ENCODE measurements around the gene SHROOM2. TPM values are rescaled to one million over a fixed set of nuclear protein-coding genes. Genes with fewer than 3 reads are reported as not detected.
A peak's percentile ranks its signal among the peaks of the same experiment; 100 is the strongest.

SHROOM2 gene
- total RNA-seq, 1 experiment from 2014 or later = 14.2 TPM

- H3K4me3 ChIP-seq (ENCODE audit: low read depth, low read length) = no peak overlapping the region
- peaks cover 35% of the 10 kb centered on the region for H3K4me1 ChIP-seq
- DNase-seq = peak in 1 of 2 experiments; percentile 47
- no peaks in the 10 kb centered on the region for H3K27me3 Mint-ChIP-seq (ENCODE audit: insufficient read depth, unreplicated experiment)
- peak overlapping the region; percentile 91 for H3K27ac Mint-ChIP-seq (ENCODE audit: unreplicated experiment)
- peak overlapping the region; percentile 43 for H3K4me3 Mint-ChIP-seq (ENCODE audit: unreplicated experiment)
- H3K9me3 ChIP-seq = no peaks in the 10 kb centered on the region
- intact Hi-C loops (cut with micrococcal nuclease; ENCODE audit: unreplicated experiment) = no loop called here
- ChIA-PET POLR2A (no interaction called here), CTCF (no interaction called here)
- TF ChIP-seq CTCF (IDR thresholded peaks at IDR 0.05; ENCODE audit: insufficient read depth in 1 of 2, low read depth in 1 of 2, low read length in 1 of 2, severe bottlenecking in 1 of 2, unreplicated experiment in 1 of 2) = no peak
- H3K36me3 Mint-ChIP-seq (ENCODE audit: insufficient read depth, unreplicated experiment) = peaks cover 20% of the 10 kb centered on the region
- H3K36me3 ChIP-seq (ENCODE audit: control insufficient read depth, insufficient read depth, low read length) = no peaks in the 10 kb centered on the region
- peaks cover 24% of the 10 kb centered on the region for H3K4me1 Mint-ChIP-seq (ENCODE audit: low read depth, unreplicated experiment)
- H3K27me3 ChIP-seq (replicated peaks; ENCODE audit: control insufficient read depth, insufficient read depth, low read length) = no peaks in the 10 kb centered on the region
- BruUV-seq (replicated peaks) = no TSS peak
- H3K9me3 Mint-ChIP-seq (ENCODE audit: unreplicated experiment) = no peaks in the 10 kb centered on the region
Measured at GRCh38 chrX:9866633-9867032, 80.4 kb downstream of the SHROOM2 start.

GRCh38 chrX:9867226-9867625, 81.0 kb downstream of the SHROOM2 start:
- Histone ChIP-seq H3K27me3 (replicated peaks; ENCODE audit: control insufficient read depth, insufficient read depth, low read length) (no peaks in the 10 kb centered on the region), H3K9me3 (no peaks in the 10 kb centered on the region), H3K4me3 (ENCODE audit: low read depth, low read length) (no peak overlapping the region), H3K4me1 (peaks cover 31% of the 10 kb centered on the region), H3K36me3 (ENCODE audit: control insufficient read depth, insufficient read depth, low read length) (no peaks in the 10 kb centered on the region)
- H3K36me3 Mint-ChIP-seq (ENCODE audit: insufficient read depth, unreplicated experiment) = peaks cover 20% of the 10 kb centered on the region
- TF ChIP-seq CTCF (IDR thresholded peaks at IDR 0.05; ENCODE audit: insufficient read depth in 1 of 2, low read depth in 1 of 2, low read length in 1 of 2, severe bottlenecking in 1 of 2, unreplicated experiment in 1 of 2) = no peak
- H3K27me3 Mint-ChIP-seq (ENCODE audit: insufficient read depth, unreplicated experiment) = no peaks in the 10 kb centered on the region
- ChIA-PET POLR2A (no interaction called here), CTCF (no interaction called here)
- DNase-seq = no peak
- peak overlapping the region; percentile 91 for H3K27ac Mint-ChIP-seq (ENCODE audit: unreplicated experiment)
- no peak overlapping the region for H3K4me3 Mint-ChIP-seq (ENCODE audit: unreplicated experiment)
- no TSS peak for BruUV-seq (replicated peaks)
- intact Hi-C loops (cut with micrococcal nuclease; ENCODE audit: unreplicated experiment) = no loop called here
- no peaks in the 10 kb centered on the region for H3K9me3 Mint-ChIP-seq (ENCODE audit: unreplicated experiment)
- peaks cover 24% of the 10 kb centered on the region for H3K4me1 Mint-ChIP-seq (ENCODE audit: low read depth, unreplicated experiment)

- Mint-ChIP-seq H3K27ac (ENCODE audit: unreplicated experiment) (no peak overlapping the region), H3K4me3 (ENCODE audit: unreplicated experiment) (no peak overlapping the region), H3K4me1 (ENCODE audit: low read depth, unreplicated experiment) (peaks cover 24% of the 10 kb centered on the region), H3K36me3 (ENCODE audit: insufficient read depth, unreplicated experiment) (peaks cover 20% of the 10 kb centered on the region), H3K9me3 (ENCODE audit: unreplicated experiment) (no peaks in the 10 kb centered on the region), H3K27me3 (ENCODE audit: insufficient read depth, unreplicated experiment) (no peaks in the 10 kb centered on the region)
- H3K9me3 ChIP-seq = no peaks in the 10 kb centered on the region
- no peak overlapping the region for H3K4me3 ChIP-seq (ENCODE audit: low read depth, low read length)
- H3K27me3 ChIP-seq (replicated peaks; ENCODE audit: control insufficient read depth, insufficient read depth, low read length) = no peaks in the 10 kb centered on the region
- intact Hi-C loops (cut with micrococcal nuclease; ENCODE audit: unreplicated experiment) = no loop called here
- no peak for DNase-seq
- no peak for TF ChIP-seq CTCF (IDR thresholded peaks at IDR 0.05; ENCODE audit: insufficient read depth in 1 of 2, low read depth in 1 of 2, low read length in 1 of 2, severe bottlenecking in 1 of 2, unreplicated experiment in 1 of 2)
- H3K36me3 ChIP-seq (ENCODE audit: control insufficient read depth, insufficient read depth, low read length) = no peaks in the 10 kb centered on the region
- peaks cover 26% of the 10 kb centered on the region for H3K4me1 ChIP-seq
- CTCF ChIA-PET = no interaction called here
- no TSS peak for BruUV-seq (replicated peaks)
- POLR2A ChIA-PET = no interaction called here
Measured at GRCh38 chrX:9867753-9868152, 81.5 kb downstream of the SHROOM2 start.
